IMR-90 (cell line): ENCODE data around the gene RAET1E. TPM values are rescaled to one million over a fixed set of nuclear protein-coding genes. Genes with fewer than 3 reads are reported as not detected.
A peak's percentile ranks its signal among the peaks of the same experiment; 100 is the strongest.
"Not testable (repeated sequence)": the region's sequence is repeated elsewhere in the genome, so short reads cannot be mapped to it uniquely, and the experiment has no call there.

ENCODE experiments used
- ATAC-seq: fragments of 200-7000 bp; cut with Tn5 transposase; 2 replicates; pipeline ENCODE4 v1.9.1; 2020; ENCODE audit warnings: low read depth, mild to moderate bottlenecking, moderate library complexity
- BruUV-seq: library from RNA; stranded (reverse); fragments of 400-500 nt; replicated peaks from 2 replicates; lab custom pipeline; 2021; lab: Mats Ljungman, UMichigan
- CTCF ChIA-PET: fragments of 300-600 bp; formaldehyde crosslinking; extraction: SDS; loops from one replicate; lab custom pipeline; 2021; ENCODE audit warnings: antibody characterized with exemption; lab: Yijun Ruan, JAX
- POLR2A ChIA-PET: fragments of 300-600 bp; sonication (Branson Sonifier 250); formaldehyde crosslinking; loops from one replicate; lab custom pipeline; 2022; ENCODE audit warnings: antibody characterized with exemption; ENCODE audit not compliant: unreplicated experiment; lab: Charles Lee
- DNase-seq: peaks from one replicate; pipeline ENCODE4 v3.0.0; 2013
- H2AFZ ChIP-seq: replicated peaks from 2 replicates; pipeline ENCODE3; 2013; ENCODE audit warnings: low read length, mild to moderate bottlenecking; ENCODE audit not compliant: poor library complexity
- H2AK5ac ChIP-seq: 2 replicates; pipeline ENCODE4 v1.6.1; 2013; ENCODE audit warnings: low read depth, low read length, inconsistent platforms
- H2AK9ac ChIP-seq: replicated peaks from 2 replicates; pipeline ENCODE3; 2013; ENCODE audit warnings: mild to moderate bottlenecking, low read depth, low read length, moderate library complexity; ENCODE audit not compliant: poor library complexity
- H2BK120ac ChIP-seq: 2 replicates; pipeline ENCODE4 v1.6.1; 2013; ENCODE audit warnings: low read depth, low read length, inconsistent platforms
- H2BK15ac ChIP-seq: 3 replicates; pipeline ENCODE4 v1.6.1; 2013; ENCODE audit warnings: low read depth, low read length, inconsistent platforms
- H2BK20ac ChIP-seq: 2 replicates; pipeline ENCODE4 v1.6.1; 2013; ENCODE audit warnings: low read depth, mild to moderate bottlenecking, inconsistent platforms, low read length, moderate library complexity
- H2BK5ac ChIP-seq: 2 replicates; pipeline ENCODE4 v1.6.1; 2013; ENCODE audit warnings: mild to moderate bottlenecking, low read depth, low read length, inconsistent platforms; ENCODE audit not compliant: poor library complexity, severe bottlenecking
- H3K14ac ChIP-seq: replicated peaks from 2 replicates; pipeline ENCODE4 v1.6.1; 2013; ENCODE audit warnings: low read depth, low read length, inconsistent platforms
- H3K18ac ChIP-seq: 2 replicates; pipeline ENCODE4 v1.6.1; 2013; ENCODE audit warnings: low read depth, low read length, control low read depth
- H3K23ac ChIP-seq: 2 replicates; pipeline ENCODE4 v1.6.1; 2013; ENCODE audit warnings: low read depth, low read length, inconsistent platforms
- H3K27ac ChIP-seq: 2 replicates; pipeline ENCODE4 v1.5.1; 2013; ENCODE audit warnings: mild to moderate bottlenecking, control low read depth, low read length; ENCODE audit not compliant: insufficient read depth
- H3K27me3 ChIP-seq: 2 replicates; pipeline ENCODE4 v1.6.1; 2013; ENCODE audit warnings: low read length; ENCODE audit not compliant: control insufficient read depth, insufficient read depth
- H3K36me3 ChIP-seq: 2 replicates; pipeline ENCODE4 v1.6.1; 2013; ENCODE audit warnings: low read length, mixed read lengths; ENCODE audit not compliant: control insufficient read depth, insufficient read depth
- H3K4ac ChIP-seq: 2 replicates; pipeline ENCODE4 v1.6.1; 2013; ENCODE audit warnings: low read depth, low read length, inconsistent platforms
- H3K4me1 ChIP-seq: 2 replicates; pipeline ENCODE4 v1.6.1; 2013; ENCODE audit warnings: low read length, mixed read lengths; ENCODE audit not compliant: control insufficient read depth, insufficient read depth
- H3K4me2 ChIP-seq: 2 replicates; pipeline ENCODE4 v1.6.1; 2013; ENCODE audit warnings: low read depth, mild to moderate bottlenecking, control low read depth, low read length, moderate library complexity
- H3K4me3 ChIP-seq: 2 replicates; pipeline ENCODE4 v1.5.1; 2013; ENCODE audit warnings: low read depth, mild to moderate bottlenecking, control low read depth, low read length, moderate library complexity; ENCODE audit not compliant: insufficient read depth
- H3K56ac ChIP-seq: 2 replicates; pipeline ENCODE4 v1.6.1; 2013; ENCODE audit warnings: low read length, inconsistent platforms; ENCODE audit not compliant: insufficient read depth; ENCODE audit errors: extremely low read depth
- H3K79me1 ChIP-seq, 2 experiments: 2 replicates each; pipeline ENCODE4 v1.6.1; 2013; ENCODE audit warnings: low read length in 2 of 2, inconsistent platforms in 1 of 2, low read depth in 1 of 2
- H3K9ac ChIP-seq: 2 replicates; pipeline ENCODE4 v1.6.1; 2013; ENCODE audit warnings: low read depth, low read length, control low read depth
- H3K9me1 ChIP-seq: 2 replicates; pipeline ENCODE4 v1.6.1; 2013; ENCODE audit warnings: low read length, inconsistent platforms; ENCODE audit not compliant: insufficient read depth
- H3K9me3 ChIP-seq: 2 replicates; pipeline ENCODE4 v1.6.1; 2013; ENCODE audit warnings: low read length; ENCODE audit not compliant: control insufficient read depth, insufficient read depth
- H4K20me1 ChIP-seq: 2 replicates; pipeline ENCODE4 v1.6.1; 2013; ENCODE audit warnings: low read length, inconsistent platforms; ENCODE audit not compliant: insufficient read depth
- H4K5ac ChIP-seq: 2 replicates; pipeline ENCODE4 v1.6.1; 2013; ENCODE audit warnings: mild to moderate bottlenecking, low read depth, low read length, control low read depth
- H4K8ac ChIP-seq, 2 experiments: 2 replicates each; pipeline ENCODE4 v1.6.1; 2013; ENCODE audit warnings: low read depth in 2 of 2, low read length in 2 of 2, control low read depth in 1 of 2, inconsistent platforms in 1 of 2
- H4K91ac ChIP-seq: 2 replicates; pipeline ENCODE4 v1.6.1; 2013; ENCODE audit warnings: low read depth, low read length, inconsistent platforms; ENCODE audit not compliant: insufficient read depth
- WGBS, 2 experiments: methylation state at CpG; one replicate each; pipeline versions ENCODE4 v1.1.5 to v1.1.7; 2013; ENCODE audit warnings: missing lambda C conversion rate in 2 of 2; ENCODE audit not compliant: insufficient read length in 1 of 2; ENCODE audit errors: extremely low coverage in 2 of 2; 5-methylcytosine and 5-hydroxymethylcytosine counted together
- dilution Hi-C: fragments of 300-500 bp; cut with HindIII; formaldehyde crosslinking; loops from one replicate; pipeline ENCODE4 v1.14.3; 2018; ENCODE audit warnings: low sequenced_read_pairs; ENCODE audit not compliant: unreplicated experiment
- in situ Hi-C: fragments of 300-500 bp; cut with MboI; formaldehyde crosslinking; loops from 3 replicates; pipeline ENCODE4 v1.14.3; 2019; ENCODE audit warnings: low sequenced_read_pairs, inconsistent platforms, mixed read lengths
- intact Hi-C: fragments of 100-400 bp; cut with micrococcal nuclease; formaldehyde crosslinking; loops from 2 replicates; pipeline ENCODE4 v1.10.0; 2022
- polyA plus RNA-seq, 3 experiments: library from polyadenylated mRNA; depleted of rRNA; stranded (reverse); fragments of >200 nt; gene quantifications; 2 replicates each; pipeline ENCODE4 v1.2.3, GENCODE V29; 2012; ENCODE audit warnings: low replicate concordance in 1 of 3
- total RNA-seq: library from RNA; depleted of rRNA; stranded (reverse); fragments of >200 nt; gene quantifications from 2 replicates; pipeline ENCODE4 v1.2.3, GENCODE V29; 2012; rRNA removed

RAET1E gene
- total and polyA plus RNA-seq, 2 of the 4 experiments (the other 2 are of a cell fraction) = not detected

DNA sequence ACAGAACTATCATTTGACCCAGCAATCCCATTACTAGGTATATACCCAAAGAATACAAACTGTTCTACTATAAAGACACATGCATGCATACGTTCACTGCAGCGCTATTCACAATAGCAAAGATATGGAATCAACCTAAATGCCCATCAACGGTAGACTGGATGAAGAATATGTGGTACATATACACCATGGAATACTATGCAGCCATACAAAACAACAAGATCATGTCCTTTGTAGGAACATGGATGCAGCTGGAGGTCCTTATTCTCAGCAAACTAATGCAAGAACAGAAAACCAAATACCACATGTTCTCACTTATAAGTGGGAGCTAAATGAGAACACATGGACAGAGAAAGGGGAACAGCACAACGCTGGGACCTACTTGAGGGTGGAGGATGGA is 49.6 kb downstream of the RAET1E start:
- Histone ChIP-seq H2BK20ac (peak overlapping the region; percentile 70; the same call in 1 of the 2 replicates), H2BK5ac (peak overlapping the region; percentile 91), H2AK5ac (peak overlapping the region; percentile 8; the same call in 1 of the 2 replicates), H3K27ac (peak overlapping the region; percentile 87; the same call in 1 of the 2 replicates), H3K79me1 (peaks cover 30 to 79% of the 10 kb centered on the region in 2 experiments), H3K4me1 (peaks cover 33% of the 10 kb centered on the region), H4K20me1 (peaks cover 11% of the 10 kb centered on the region), H3K4ac (peak overlapping the region; percentile 82), H3K9me1 (peaks cover 42% of the 10 kb centered on the region), H2BK15ac (peak overlapping the region; percentile 84; the same call in 1 of the 3 replicates)
- no CpG with 5 or more reads among the region's 4 CpGs for WGBS, 2 experiments
- in situ Hi-C loops = loop anchor here (25.0 kb wide), 1 partner anchor 1214 kb away; no protein-coding TSS in a partner anchor
- DNase-seq, H3K18ac ChIP-seq, H2AK9ac ChIP-seq, ATAC-seq, H3K23ac ChIP-seq, intact Hi-C loops, H3K4me3 ChIP-seq, POLR2A ChIA-PET, H3K27me3 ChIP-seq, H4K91ac ChIP-seq, BruUV-seq, H3K9ac ChIP-seq, H3K14ac ChIP-seq, H3K56ac ChIP-seq, H3K36me3 ChIP-seq, H4K5ac ChIP-seq, dilution Hi-C loops, H4K8ac ChIP-seq, H2BK120ac ChIP-seq, H3K4me2 ChIP-seq, H2AFZ ChIP-seq, H3K9me3 ChIP-seq: not testable (repeated sequence)
- CTCF ChIA-PET = interaction anchor here (1.2 to 1.4 kb wide), 2 partner anchors 12 to 16 kb away, joined by 3 read pairs; partner anchors contain the start of gene LRP11

Other genes starting within 250 kb of the RAET1E start
- 24.6 and 33.3 TPM in 2 replicates for gene KATNA1, start 249.4 kb downstream of the RAET1E start, total RNA-seq
- 13.1 and 15.3 TPM in 2 replicates for gene KATNA1, start 249.4 kb downstream of the RAET1E start, polyA plus RNA-seq (2012; rRNA removed)
- 18.3 and 20.1 TPM in 2 replicates for gene LATS1, start 180.0 kb downstream of the RAET1E start, total RNA-seq
- gene LATS1, start 180.0 kb downstream of the RAET1E start, polyA plus RNA-seq (2012; rRNA removed) = 7.9 and 8.8 TPM in 2 replicates
- gene NUP43, start 151.6 kb downstream of the RAET1E start, total RNA-seq = 35.0 and 40.5 TPM in 2 replicates
- 7.7 and 14.2 TPM in 2 replicates for gene NUP43, start 151.6 kb downstream of the RAET1E start, polyA plus RNA-seq (2012; rRNA removed)
- 109 and 159 TPM in 2 replicates for gene PCMT1, start 148.4 kb downstream of the RAET1E start, total RNA-seq
- 100 and 101 TPM in 2 replicates for gene PCMT1, start 148.4 kb downstream of the RAET1E start, polyA plus RNA-seq (2012; rRNA removed)
- gene LRP11, start 33.8 kb downstream of the RAET1E start, total RNA-seq = 63.8 and 74.7 TPM in 2 replicates
- gene LRP11, start 33.8 kb downstream of the RAET1E start, polyA plus RNA-seq (2012; rRNA removed) = 46.5 and 48.8 TPM in 2 replicates
- gene RAET1G, start 25.0 kb upstream of the RAET1E start, total RNA-seq = 1.3 and 2.2 TPM in 2 replicates
- gene RAET1G, start 25.0 kb upstream of the RAET1E start, polyA plus RNA-seq (2012; rRNA removed) = 3.6 and 4.2 TPM in 2 replicates
- 7.2 and 7.9 TPM in 2 replicates for gene ULBP2, start 43.9 kb upstream of the RAET1E start, total RNA-seq
- gene ULBP2, start 43.9 kb upstream of the RAET1E start, polyA plus RNA-seq (2012; rRNA removed) = 16.2 and 17.0 TPM in 2 replicates
- gene ULBP1, start 65.8 kb upstream of the RAET1E start, total RNA-seq = 0.18 and 0.56 TPM in 2 replicates
- gene ULBP1, start 65.8 kb upstream of the RAET1E start, polyA plus RNA-seq (2012; rRNA removed) = 0.69 and 0.87 TPM in 2 replicates
- gene RAET1L, start 127.4 kb upstream of the RAET1E start, total RNA-seq = not detected in 2 replicates
- not detected in 2 replicates for gene RAET1L, start 127.4 kb upstream of the RAET1E start, polyA plus RNA-seq (2012; rRNA removed)
- 35.1 and 43.0 TPM in 2 replicates for gene ULBP3, start 171.0 kb upstream of the RAET1E start, total RNA-seq
- 11.1 and 13.2 TPM in 2 replicates for gene ULBP3, start 171.0 kb upstream of the RAET1E start, polyA plus RNA-seq (2012; rRNA removed)
- gene PPP1R14C, start 244.9 kb upstream of the RAET1E start, total RNA-seq = not detected in 2 replicates
- not detected in 2 replicates for gene PPP1R14C, start 244.9 kb upstream of the RAET1E start, polyA plus RNA-seq (2012; rRNA removed)